ENCODE data around the gene SOCS2. TPM values are rescaled to one million over a fixed set of nuclear protein-coding genes. Genes with fewer than 3 reads are reported as not detected.

Gene SOCS2
- total RNA-seq, 1 experiment from 2014 or later = 57.2 TPM

DNA sequence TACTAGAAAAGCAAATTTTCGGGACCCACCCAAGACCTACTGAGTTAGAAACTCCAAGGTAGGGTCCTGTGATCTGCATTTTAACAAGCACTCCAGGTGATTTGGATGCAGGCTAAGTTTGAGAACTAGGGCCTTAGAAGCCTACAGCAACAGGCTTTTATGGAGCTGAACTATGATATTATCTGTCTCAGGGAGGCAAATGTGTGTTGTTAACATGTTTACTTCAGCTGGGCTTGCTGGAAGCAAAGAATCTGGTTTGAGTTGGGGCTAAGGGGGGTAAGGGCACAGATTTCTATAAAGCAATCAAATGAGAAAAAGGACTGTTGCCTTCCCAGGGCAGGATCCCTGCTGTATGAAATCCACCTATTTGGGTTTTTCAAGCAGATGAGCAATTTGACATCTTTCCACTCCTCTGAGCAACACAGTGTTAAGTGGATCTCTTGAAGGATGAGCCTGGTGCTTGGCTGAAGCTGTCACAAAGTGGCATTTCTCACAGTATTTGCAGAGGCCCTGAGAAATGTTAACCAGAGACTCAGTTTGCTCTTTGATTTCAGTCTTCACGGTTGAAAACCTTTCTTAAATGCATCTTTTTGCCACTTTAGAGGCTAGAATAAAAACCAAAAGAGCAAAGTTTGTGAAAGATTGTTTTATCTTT is 36.2 kb upstream of the SOCS2 start:
- Histone ChIP-seq H4K91ac (ENCODE audit: insufficient read length, low read depth, low read length) (no peak overlapping the region), H2AFZ (ENCODE audit: low read length) (no peak overlapping the region), H4K20me1 (ENCODE audit: control insufficient read depth, insufficient read depth, insufficient read length) (no peaks in the 10 kb centered on the region), H3K18ac (ENCODE audit: insufficient read length, low read depth, low read length) (no peak overlapping the region), H2BK20ac (ENCODE audit: low read depth, low read length, poor library complexity, severe bottlenecking) (no peak overlapping the region), H3K56ac (ENCODE audit: insufficient read length, low read depth, low read length) (no peak overlapping the region), H3T11ph (ENCODE audit: low read length) (no peak overlapping the region), H3K4ac (ENCODE audit: low read depth, low read length) (no peak overlapping the region), H2BK120ac (ENCODE audit: low read depth, low read length, poor library complexity, severe bottlenecking) (no peak overlapping the region), H3K4me1 (ENCODE audit: insufficient read depth, low read length) (no peaks in the 10 kb centered on the region), H3K23me2 (ENCODE audit: insufficient read length, low read depth, low read length, poor library complexity, severe bottlenecking) (no peaks in the 10 kb centered on the region), H3K79me2 (ENCODE audit: insufficient read depth, low read length) (no peaks in the 10 kb centered on the region), H4K8ac (replicated peaks; ENCODE audit: insufficient read length, low read depth, low read length) (no peak overlapping the region), H3K27me3 (ENCODE audit: insufficient read depth, low read length) (no peaks in the 10 kb centered on the region), H3K4me2 (ENCODE audit: insufficient read depth, insufficient read length, low read length) (no peak overlapping the region), H2AK5ac (ENCODE audit: insufficient read length, low read length) (no peak overlapping the region), H2BK15ac (ENCODE audit: low read depth, low read length) (no peak overlapping the region), H3K27ac (ENCODE audit: insufficient read length, low read depth, low read length) (no peak overlapping the region), H3K23ac (ENCODE audit: insufficient read length, low read depth, low read length) (no peak overlapping the region), H3K9ac (ENCODE audit: extremely low read depth, insufficient read length, low read length) (no peak overlapping the region), H3K9me3 (ENCODE audit: control insufficient read depth, low read depth, low read length) (no peaks in the 10 kb centered on the region), H2BK5ac (ENCODE audit: insufficient read length, low read length) (no peak overlapping the region), H2BK12ac (ENCODE audit: insufficient read length, low read depth, low read length) (no peak overlapping the region), H4K5ac (ENCODE audit: insufficient read length, low read depth, low read length) (no peak overlapping the region), H3K79me1 (ENCODE audit: insufficient read depth, low read depth, low read length, poor library complexity, severe bottlenecking) (no peaks in the 10 kb centered on the region), H3K14ac (ENCODE audit: insufficient read depth, low read length) (no peak overlapping the region)
- Mint-ChIP-seq H3K27ac (no peak overlapping the region; a peak in 1 of 7 replicates), H3K4me3 (no peak overlapping the region), H3K4me1 (peaks cover 4% of the 10 kb centered on the region in 2 experiments), H3K27me3 (ENCODE audit: low read depth) (peaks cover 1% of the 10 kb centered on the region; the same call in 1 of the 2 replicates), H3K9me3 (no peaks in the 10 kb centered on the region), H3K36me3 (ENCODE audit: insufficient read depth in 1 of 3, low read depth in 3 of 3) (peaks cover 0 to 1% (median 0%) of the 10 kb centered on the region in 3 experiments; a peak in 1 of 7 replicates)
- DNase-seq = no peak
- TF ChIP-seq, protein P1, sequence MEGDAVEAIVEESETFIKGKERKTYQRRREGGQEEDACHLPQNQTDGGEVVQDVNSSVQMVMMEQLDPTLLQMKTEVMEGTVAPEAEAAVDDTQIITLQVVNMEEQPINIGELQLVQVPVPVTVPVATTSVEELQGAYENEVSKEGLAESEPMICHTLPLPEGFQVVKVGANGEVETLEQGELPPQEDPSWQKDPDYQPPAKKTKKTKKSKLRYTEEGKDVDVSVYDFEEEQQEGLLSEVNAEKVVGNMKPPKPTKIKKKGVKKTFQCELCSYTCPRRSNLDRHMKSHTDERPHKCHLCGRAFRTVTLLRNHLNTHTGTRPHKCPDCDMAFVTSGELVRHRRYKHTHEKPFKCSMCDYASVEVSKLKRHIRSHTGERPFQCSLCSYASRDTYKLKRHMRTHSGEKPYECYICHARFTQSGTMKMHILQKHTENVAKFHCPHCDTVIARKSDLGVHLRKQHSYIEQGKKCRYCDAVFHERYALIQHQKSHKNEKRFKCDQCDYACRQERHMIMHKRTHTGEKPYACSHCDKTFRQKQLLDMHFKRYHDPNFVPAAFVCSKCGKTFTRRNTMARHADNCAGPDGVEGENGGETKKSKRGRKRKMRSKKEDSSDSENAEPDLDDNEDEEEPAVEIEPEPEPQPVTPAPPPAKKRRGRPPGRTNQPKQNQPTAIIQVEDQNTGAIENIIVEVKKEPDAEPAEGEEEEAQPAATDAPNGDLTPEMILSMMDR (conservative IDR thresholded peaks at IDR 0.05) = no peak
- no CpG with 5 or more reads among the region's 2 CpGs for WGBS (ENCODE audit: extremely low coverage, insufficient read length, low lambda C conversion rate)

Measured in H9 (cell line).